ENCODE results near the gene TPSB2.
"Not testable (repeated sequence)": the region's sequence is repeated elsewhere in the genome, so short reads cannot be mapped to it uniquely, and the experiment has no call there.

The TPSB2 gene

GRCh38 chr16:1261131-1261892 is 31.3 kb upstream of the TPSB2 start:
- no peak for DNase-seq (ENCODE audit: low read depth, low spot score)

GRCh38 chr16:1260101-1260680 is 30.2 kb upstream of the TPSB2 start:
- no peak for DNase-seq (ENCODE audit: low read depth, low spot score)

DNA sequence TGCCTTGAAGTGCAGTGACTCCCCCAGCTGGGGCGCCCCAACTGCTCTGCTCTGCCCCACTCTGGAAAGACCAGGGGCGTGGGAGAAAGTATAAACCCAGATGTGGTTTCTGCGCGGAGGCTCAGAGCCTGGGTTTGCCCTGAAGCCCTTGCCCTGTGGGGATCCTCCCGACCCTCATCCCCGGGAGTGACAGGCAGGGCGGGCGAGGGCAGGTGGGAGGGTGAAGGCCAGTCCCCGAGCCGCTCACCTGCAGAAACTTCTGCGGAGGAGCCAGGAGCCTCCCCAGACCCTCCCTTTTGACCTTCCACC is 29.7 kb upstream of the TPSB2 start:
- DNase-seq (ENCODE audit: low read depth, low spot score): no peak

DNA sequence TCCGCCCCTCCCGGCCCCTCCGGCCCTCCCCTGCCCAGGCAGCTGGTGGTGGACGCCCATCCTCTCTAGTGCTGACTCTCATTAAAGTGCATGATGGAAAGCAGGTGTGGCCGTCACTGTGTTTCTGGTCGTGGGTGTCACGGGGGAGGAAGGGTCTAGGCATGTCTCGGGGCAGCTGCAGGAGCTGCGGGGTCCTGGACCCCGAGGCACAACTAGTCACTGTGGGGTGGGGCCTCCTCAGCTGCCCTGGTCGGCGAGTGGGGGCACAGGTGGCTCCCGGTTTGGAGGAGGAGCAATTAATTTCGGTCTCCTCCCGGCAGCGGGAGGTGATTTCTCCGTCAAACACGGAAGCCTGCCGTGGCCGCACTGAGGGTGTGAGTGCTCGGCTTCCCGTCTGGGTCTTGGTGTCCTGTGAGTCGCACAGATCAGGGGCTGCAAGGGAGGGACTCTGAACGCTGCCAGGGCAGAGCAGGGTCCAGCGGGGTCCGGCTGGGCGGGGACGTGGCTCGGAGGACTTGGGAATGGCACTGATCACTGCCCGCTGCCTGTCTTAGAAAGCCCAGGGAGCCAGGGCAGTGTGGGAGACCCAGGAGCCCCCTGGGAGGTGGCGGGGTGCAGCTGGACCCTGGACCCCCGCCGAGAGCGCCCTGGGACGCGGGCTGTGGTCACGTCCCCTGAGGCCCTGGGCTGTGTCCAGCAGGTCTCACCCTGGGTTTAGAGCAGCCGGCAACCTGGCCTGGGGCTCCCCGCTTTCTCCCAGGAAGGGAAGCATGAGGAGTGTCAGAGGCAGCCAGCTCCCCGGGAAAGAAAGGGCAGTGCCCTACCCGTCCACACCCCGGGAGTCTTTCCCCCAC is 29.1 kb upstream of the TPSB2 start:
- no peak for DNase-seq (ENCODE audit: low read depth, low spot score)

- no peak for DNase-seq (ENCODE audit: low read depth, low spot score)
Observed at GRCh38 chr16:1258225-1258600, 28.2 kb upstream of the TPSB2 start.

DNA sequence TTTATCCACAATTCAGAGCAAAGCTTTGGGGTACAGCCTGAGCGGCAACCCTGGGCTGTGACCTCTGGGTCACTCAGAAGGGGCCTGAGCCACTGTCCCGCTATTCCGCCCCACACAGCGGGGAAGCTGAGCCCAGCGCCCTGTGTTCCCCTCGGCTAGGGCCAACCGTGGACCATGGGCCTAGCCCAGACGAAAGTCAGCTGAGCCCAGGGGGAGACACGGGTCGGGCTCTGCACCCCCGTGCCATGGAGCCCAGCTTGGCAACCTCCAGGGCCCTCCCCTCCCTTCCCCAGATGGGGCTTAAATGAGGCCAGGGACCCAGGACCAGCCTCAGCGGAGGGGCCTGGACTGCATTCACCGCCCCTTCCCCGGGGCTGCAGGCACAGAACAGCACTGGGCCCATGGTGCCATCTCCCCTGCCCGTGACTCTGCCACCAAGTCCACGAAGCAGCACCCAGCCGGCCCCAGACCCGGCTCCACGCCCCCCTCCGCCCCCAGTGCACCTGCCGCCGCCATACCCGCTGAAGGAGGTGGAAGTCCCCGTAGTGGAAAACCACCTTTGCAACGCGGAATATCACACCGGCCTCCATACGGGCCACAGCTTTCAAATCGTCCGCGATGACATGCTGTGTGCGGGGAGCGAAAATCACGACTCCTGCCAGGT is 27.7 kb upstream of the TPSB2 start:
- DNase-seq (ENCODE audit: low read depth, low spot score): no peak

DNA sequence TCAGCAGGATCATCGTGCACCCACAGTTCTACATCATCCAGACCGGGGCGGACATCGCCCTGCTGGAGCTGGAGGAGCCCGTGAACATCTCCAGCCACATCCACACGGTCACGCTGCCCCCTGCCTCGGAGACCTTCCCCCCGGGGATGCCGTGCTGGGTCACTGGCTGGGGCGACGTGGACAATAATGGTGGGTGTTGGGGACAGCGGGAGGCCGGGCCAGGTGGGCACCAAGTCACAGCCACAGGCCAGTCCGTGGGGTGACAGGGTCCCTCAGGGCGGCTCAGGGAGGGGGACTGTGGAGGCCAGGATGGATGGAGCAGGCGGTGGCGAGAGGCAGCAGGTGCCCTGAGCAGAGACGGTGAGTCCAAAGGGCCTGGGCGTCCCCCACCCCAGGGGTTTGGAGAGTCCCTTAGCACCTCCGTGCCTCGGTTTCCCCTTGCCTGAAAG is 26.9 kb upstream of the TPSB2 start:
- DNase-seq (ENCODE audit: low read depth, low spot score): no peak

DNA sequence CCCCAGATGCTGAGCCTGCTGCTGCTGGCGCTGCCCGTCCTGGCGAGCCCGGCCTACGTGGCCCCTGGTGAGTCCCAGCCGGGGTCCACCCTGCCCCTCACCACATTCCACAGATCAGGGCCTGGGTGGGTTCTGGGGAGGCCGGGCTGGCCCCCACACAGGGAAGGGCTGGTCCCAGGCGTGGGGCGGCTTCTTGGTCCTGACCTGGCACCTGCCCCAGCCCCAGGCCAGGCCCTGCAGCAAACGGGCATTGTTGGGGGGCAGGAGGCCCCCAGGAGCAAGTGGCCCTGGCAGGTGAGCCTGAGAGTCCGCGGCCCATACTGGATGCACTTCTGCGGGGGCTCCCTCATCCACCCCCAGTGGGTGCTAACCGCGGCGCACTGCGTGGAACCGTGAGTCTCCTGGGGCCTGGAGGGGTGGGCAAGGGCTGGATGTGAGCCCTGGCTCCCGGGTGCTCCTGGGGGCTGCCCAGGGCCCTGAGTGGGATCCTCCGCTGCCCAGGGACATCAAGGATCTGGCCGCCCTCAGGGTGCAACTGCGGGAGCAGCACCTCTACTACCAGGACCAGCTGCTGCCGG is 26.4 kb upstream of the TPSB2 start:
- DNase-seq (ENCODE audit: low read depth, low spot score): not testable (repeated sequence)

GRCh38 chr16:1255276-1256122 is 25.5 kb upstream of the TPSB2 start, which contains the start of gene TPSD1:
TPSD1 (plus strand) TSS chr16:1256069; CDS start chr16:1256281, 212 bp downstream.
- not testable (repeated sequence) for DNase-seq (ENCODE audit: low read depth, low spot score)

- DNase-seq (ENCODE audit: low read depth, low spot score): not testable (repeated sequence)
Observed at GRCh38 chr16:1254821-1255220, 24.8 kb upstream of the TPSB2 start.

- DNase-seq (ENCODE audit: low read depth, low spot score): not testable (repeated sequence)
Observed at GRCh38 chr16:1253701-1254364, 23.8 kb upstream of the TPSB2 start.

- DNase-seq (ENCODE audit: low read depth, low spot score): not testable (repeated sequence)
Observed at GRCh38 chr16:1249031-1249755, 19.2 kb upstream of the TPSB2 start.

DNA sequence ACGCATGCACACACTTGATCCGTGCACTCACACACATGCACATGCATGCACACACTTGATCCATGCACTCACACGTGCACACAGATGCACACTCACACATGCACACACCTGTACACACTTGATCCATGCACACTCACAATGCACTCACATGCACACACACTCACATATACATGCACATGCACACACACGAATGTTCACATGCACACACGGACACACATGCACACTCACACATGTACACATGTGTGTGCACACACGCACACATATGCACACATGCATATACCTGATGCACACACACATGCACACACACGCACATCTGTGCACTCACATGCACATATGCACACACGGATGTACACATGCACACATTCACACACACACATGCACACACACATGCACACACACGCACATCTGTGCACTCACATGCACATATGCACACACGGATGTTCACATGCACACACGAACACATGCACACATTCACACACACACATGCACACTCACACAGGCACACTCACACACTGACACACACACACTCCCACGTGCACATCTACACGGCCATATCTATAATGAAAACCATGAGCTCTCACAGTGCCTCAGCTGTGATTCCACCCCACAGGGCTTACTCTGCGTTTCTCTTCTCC is 18.0 kb upstream of the TPSB2 start:
- DNase-seq (ENCODE audit: low read depth, low spot score): not testable (repeated sequence)

DNA sequence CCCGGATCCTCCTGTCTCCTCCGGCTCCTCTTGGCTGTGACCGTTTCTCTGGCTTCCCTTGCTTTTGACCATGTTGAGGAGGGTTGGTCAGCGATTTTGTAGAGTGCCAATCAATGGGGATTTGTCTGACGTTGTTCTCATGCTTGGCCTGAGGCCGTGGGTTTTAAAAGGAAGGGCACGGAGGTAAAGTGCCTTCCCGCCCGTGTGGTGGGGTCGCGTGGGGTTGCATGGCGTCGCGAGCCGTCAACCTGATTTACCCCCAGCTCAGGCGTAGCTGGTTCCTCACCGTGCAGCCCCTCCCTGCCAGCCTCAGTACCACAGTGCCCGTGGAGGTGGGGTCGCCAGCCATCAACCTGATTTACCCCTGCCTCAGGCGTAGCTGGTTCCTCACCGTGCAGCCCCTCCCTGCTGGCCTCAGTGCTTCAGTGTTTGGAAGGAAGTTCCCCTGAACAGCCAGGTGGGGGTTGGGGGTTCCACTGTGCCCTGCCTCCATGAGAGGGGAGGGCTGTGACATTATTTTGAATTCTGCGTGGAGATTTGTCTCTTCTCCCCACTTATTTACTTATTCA is 15.6 kb upstream of the TPSB2 start:
- no peak for DNase-seq (ENCODE audit: low read depth, low spot score)

- no peak for DNase-seq (ENCODE audit: low read depth, low spot score)
Observed at GRCh38 chr16:1244881-1245280, 14.9 kb upstream of the TPSB2 start.

- DNase-seq (ENCODE audit: low read depth, low spot score): not testable (repeated sequence)
Observed at GRCh38 chr16:1243907-1244850, 14.2 kb upstream of the TPSB2 start.

DNA sequence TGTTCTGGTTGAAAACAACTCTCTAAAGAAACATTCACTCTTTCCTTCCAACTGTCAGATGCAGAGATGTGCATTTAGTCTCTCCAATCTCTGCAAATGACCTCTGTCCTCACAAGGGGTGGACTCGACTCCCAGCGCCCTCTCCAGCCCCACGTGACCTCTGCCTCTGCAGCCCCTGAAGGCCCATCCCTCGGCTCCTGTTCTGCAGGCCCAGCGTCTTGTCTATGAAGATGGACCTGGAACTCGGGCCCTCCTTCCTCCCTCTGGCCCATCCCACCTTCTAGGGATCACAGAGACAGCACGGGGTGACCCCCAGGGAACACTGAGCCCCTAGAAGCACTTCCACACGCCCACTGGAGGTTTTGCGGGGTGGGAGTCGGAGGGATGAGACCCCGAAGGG is 13.4 kb upstream of the TPSB2 start:
- DNase-seq (ENCODE audit: low read depth, low spot score): not testable (repeated sequence)
